ENCODE results near the gene PDLIM1.
A peak's percentile ranks its signal among the peaks of the same experiment; 100 is the strongest.
"Not testable (repeated sequence)": the region's sequence is repeated elsewhere in the genome, so short reads cannot be mapped to it uniquely, and the experiment has no call there.

PDLIM1 gene

GRCh38 chr10:95233377-95234034, 57.3 kb downstream of the PDLIM1 start:
- no peak for ATAC-seq
- TF ChIP-seq OSR1 (CRISPR knock-in tag; IDR thresholded peaks at IDR 0.05), result no peak
- TF ChIP-seq ZNF70 (CRISPR knock-in tag; IDR thresholded peaks at IDR 0.05), result no peak
- TF ChIP-seq CSRNP3 (CRISPR knock-in tag; IDR thresholded peaks at IDR 0.05), result no peak
- TF ChIP-seq BACH2 (CRISPR knock-in tag; IDR thresholded peaks at IDR 0.05; ENCODE audit: borderline replicate concordance), result no peak
- no peak for TF ChIP-seq POU6F1 (CRISPR knock-in tag; IDR thresholded peaks at IDR 0.05; ENCODE audit: borderline replicate concordance, low read depth)
- TF ChIP-seq RARB (CRISPR knock-in tag; IDR thresholded peaks at IDR 0.05), result no peak
- no peak for TF ChIP-seq TOX (CRISPR knock-in tag; IDR thresholded peaks at IDR 0.05; ENCODE audit: borderline replicate concordance)
- no peak for TF ChIP-seq TCF4 (CRISPR knock-in tag; IDR thresholded peaks at IDR 0.05; ENCODE audit: borderline replicate concordance)
- no peak for TF ChIP-seq SNAI2 (CRISPR knock-in tag; IDR thresholded peaks at IDR 0.05)

GRCh38 chr10:95230677-95231586, 59.9 kb downstream of the PDLIM1 start:
- ATAC-seq, result not testable (repeated sequence)
- TF ChIP-seq ZFP3 (CRISPR knock-in tag; IDR thresholded peaks at IDR 0.05) (peak; percentile 26; the same call in 1 of the 2 replicates), ISL1 (CRISPR knock-in tag; IDR thresholded peaks at IDR 0.05) (0 out of 2 replicates have a peak, but pooled peaks have one; percentile 11)

GRCh38 chr10:95229724-95230627, 60.8 kb downstream of the PDLIM1 start:
- TF ChIP-seq PPARA (CRISPR knock-in tag; IDR thresholded peaks at IDR 0.05; ENCODE audit: borderline replicate concordance), result no peak
- TF ChIP-seq CSDC2 (CRISPR knock-in tag; IDR thresholded peaks at IDR 0.05), result peak; percentile 39; the same call in 1 of the 2 replicates
- TF ChIP-seq GLIS3 (CRISPR knock-in tag; IDR thresholded peaks at IDR 0.05), result no peak
- no peak for TF ChIP-seq OSR1 (CRISPR knock-in tag; IDR thresholded peaks at IDR 0.05)
- no peak for TF ChIP-seq CREB5 (CRISPR knock-in tag; IDR thresholded peaks at IDR 0.05; ENCODE audit: low read depth)
- no peak for TF ChIP-seq TSHZ2 (CRISPR knock-in tag; IDR thresholded peaks at IDR 0.05)
- TF ChIP-seq ISL1 (CRISPR knock-in tag; IDR thresholded peaks at IDR 0.05), result peak; percentile 35; the same call in 1 of the 2 replicates
- TF ChIP-seq ZFP3 (CRISPR knock-in tag; IDR thresholded peaks at IDR 0.05), result 0 out of 2 replicates have a peak, but pooled peaks have one; percentile 49
- TF ChIP-seq ESRRG (CRISPR knock-in tag; IDR thresholded peaks at IDR 0.05), result no peak
- peak; percentile 99 for ATAC-seq
